ENCODE measurements around the gene GTF2I.
"Not testable (repeated sequence)": the region's sequence is repeated elsewhere in the genome, so short reads cannot be mapped to it uniquely, and the experiment has no call there.

The GTF2I gene

DNA sequence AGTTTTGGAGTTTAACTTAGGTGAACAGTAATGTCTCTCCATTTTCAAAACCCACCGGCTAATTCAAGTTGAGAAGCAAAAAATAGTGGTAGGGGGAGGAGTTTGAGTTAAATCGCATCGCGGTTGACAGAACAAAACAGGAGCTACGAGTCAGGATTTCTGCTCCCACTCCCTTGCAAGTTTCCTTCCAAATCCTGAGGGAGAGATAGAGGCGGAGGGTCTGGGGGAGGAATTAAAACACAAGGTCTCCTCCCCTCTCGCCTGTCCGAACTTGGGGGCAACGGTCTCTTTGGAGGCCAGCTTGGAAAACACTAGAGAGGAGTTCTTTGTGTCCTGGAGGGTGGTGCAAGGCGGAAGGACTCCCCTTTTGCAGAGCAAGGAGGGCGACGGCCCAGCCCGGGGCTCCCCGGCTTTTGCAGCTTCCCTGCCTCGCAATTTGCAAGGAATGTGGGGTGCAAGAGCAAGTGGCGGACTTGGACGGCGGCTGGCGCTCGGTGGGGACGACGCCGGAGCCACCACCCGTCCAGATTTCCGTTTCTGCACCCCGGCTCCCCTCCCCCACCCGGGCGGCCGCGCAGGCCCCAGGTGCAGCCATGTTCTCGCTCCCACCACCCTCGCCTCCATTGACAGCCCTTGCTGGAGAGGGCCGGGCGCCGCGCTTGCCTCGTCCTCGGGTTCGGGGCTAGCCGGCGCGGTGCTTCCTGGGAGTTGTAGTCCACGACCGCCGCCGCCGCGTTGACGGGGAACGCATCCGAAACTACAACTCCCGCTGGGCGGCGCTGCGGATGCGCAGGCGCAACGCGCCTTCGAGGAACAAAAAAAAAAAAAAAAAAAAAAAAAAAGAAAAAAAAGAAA is 454 bp upstream of the GTF2I start:
- DNase-seq, result peak; percentile 97

DNA sequence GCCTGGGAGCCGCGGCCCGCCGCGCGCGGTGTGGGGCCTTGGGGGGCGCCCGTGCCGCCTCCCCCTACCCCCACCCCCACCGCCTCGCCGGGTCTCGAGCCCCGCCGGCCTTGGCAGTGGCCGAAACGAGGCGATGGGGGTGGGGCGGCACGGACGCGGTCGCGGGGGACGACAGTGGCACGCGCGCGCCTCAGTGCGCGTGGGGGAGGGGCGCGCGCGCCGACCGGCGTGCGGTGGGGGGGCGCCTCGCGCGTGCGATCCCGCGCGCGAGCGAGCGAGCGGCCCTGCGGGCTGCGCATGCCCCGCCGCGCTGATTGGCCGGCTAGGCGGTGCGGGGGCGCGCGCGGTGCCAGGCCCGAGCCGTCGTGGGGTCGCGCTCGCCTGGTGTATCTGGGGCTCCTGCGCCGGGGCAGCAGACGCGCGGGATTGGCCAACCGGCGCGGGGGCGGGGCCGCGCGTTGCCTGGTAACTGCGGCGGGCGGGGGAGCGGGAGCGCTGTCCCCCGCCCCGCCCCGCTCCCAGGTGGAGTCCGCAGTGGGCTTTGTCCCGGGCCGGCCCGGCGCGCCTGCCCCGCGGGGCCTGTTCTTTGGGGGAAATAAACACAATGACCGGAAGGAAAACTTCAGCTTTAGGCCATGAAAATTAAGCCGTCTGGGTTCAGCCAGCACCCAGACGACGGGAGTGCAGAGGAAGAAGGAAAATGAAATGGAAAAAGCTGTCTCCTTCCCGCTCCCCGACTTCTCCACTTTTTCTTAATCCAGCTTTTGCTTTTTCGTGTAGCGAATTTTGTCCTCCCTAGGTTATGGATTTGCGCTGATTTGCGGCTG is 873 bp downstream of the GTF2I start:
- DNase-seq, result peak; percentile 92

DNA sequence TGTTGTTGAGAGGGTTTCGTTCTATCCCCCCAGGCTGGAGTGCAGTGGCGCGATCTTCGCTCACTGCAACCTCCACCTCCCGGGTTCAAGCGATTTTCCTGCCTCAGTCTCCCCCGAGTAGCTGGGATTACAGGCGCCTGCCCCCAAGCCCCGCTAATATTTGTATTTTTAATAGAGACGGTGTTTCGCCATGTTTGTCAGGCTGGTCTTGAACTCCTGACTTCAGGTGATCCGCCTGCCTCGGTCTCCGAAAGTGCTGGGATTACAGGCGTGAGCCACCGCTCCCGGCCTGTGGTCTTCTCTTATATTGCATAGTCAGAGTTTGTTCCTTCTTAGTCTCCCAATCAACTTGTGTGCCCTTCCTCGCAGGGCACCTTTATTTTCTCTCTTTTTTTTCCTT is 2.7 kb downstream of the GTF2I start:
- not testable (repeated sequence) for DNase-seq

- not testable (repeated sequence) for DNase-seq
These were observed 4.6 kb downstream of the GTF2I start for GRCh38 chr7:74661836-74662794.

GRCh38 chr7:74665296-74665938 is 7.9 kb downstream of the GTF2I start:
- DNase-seq, result no peak

- not testable (repeated sequence) for DNase-seq
These were observed 9.5 kb downstream of the GTF2I start for GRCh38 chr7:74667013-74667412.

DNA sequence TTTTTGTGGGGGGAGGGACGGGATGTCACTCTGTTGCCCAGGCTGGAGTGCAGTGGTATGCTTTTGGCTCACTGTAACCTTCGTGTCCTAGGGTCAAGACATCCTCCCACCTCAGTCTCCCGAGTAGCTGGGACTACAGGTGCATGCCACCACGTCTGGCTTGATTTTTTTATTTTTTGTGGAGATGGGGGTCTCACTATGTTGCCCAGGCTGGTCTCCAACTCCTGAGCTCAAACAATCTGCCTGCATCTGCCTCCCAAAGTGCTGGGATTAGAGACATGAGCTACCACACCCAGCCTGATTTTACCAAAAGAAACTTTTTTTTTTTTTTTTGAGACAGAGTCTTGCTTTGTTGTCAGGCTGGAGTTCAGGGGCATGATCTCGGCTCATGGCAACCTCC is 10.0 kb downstream of the GTF2I start:
- not testable (repeated sequence) for DNase-seq

DNA sequence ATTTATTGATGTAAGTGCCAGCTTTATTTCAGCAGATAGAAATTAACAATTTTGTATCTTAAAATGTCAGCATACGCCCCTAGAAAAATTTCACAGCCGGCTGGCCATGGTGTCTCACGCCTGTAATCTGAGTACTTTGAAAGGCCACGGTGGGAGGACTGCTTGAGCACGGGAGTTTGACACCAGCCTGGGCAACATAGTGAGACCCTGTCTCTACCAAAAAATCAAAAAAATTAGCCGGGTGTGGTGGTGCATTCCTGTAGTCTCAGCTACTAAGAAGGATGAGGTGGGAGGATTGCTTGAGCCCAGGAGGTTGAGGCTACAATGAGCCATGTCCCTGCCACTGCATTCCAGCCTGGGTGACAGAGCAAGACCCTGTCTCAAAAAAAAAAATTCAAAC is 14.1 kb downstream of the GTF2I start:
- DNase-seq, result no peak

- no peak for DNase-seq
These were observed 14.9 kb downstream of the GTF2I start for GRCh38 chr7:74672343-74672915.

GRCh38 chr7:74674166-74674565 is 16.6 kb downstream of the GTF2I start:
- DNase-seq, result no peak

- DNase-seq, result no peak
These were observed 25.3 kb downstream of the GTF2I start for GRCh38 chr7:74682829-74683228.

DNA sequence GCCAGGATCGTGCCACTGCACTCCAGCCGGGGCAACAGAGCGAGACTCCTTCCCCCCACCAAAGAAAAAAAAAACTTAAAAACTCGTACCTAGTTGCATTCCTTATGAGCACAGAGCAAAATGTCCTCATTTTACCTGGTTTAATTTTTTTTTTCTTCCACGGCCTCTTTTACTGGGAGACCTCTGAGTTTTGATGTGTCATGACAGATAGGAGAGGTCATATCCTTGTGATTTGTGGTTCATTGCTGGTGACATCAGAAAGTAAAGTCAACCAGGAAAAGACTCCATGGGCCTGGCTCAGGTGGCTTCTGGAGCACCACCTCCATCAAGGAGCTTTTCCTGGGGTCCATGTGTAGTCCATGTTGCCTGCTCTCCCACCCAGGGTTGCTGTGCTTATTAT is 26.3 kb downstream of the GTF2I start:
- no peak for DNase-seq

DNA sequence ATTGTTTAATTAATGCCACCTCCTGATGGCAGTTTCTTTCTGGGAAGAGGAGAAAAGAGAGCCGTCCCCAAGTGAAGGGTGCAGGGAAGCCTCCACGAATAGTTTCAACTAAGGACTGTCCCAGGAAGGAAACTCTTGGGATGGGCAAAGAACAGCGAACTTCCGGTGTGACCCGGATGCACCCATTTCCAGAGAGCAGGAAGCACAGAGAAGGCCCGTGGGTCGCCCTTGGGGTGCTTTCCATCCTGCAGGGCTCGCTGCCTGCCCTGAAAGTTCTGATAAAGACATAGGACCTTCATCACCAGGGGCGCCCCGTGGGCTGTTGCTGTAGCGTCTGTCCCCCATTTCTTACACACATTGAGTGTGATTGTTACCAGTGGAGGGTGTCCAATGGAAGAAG is 27.0 kb downstream of the GTF2I start:
- DNase-seq, result no peak

DNA sequence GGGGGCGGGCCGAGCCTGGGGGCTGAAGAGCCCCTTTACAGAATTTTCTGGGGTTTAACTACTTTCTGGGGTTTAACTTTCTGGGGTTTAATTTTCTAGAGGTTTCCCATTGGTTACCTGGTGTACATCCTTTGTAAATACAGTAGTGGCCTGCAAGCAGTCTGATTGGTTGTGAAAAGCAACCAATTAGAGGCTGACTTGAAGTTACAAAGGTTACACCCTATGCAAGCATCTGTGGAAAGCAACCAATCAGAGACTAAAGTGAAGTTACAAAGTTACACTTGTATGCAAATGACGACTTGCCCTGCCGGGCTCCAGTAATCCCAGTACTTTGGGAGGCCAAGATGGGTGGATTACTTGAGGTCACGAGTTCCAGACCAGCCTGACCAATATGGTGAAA is 27.4 kb downstream of the GTF2I start:
- DNase-seq, result no peak

DNA sequence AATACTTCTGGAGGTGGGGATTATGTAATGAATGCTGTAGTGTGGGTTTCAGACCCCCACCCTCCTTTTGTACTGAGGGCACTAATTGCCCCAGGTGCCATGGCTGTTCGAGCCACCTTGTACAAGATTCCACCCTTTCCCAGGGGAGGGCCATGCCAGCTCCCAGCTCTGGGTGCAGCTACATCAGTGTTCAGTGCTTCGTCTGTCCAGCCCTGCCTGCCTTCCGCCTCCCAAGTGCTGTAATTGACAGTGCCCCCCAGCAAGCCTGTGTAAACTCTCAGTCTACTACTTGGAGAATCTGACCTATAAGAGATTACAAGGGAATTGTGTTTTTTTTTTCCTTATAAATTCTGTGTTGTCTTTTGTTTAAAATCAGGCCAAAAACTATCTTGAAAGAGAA is 33.0 kb downstream of the GTF2I start:
- DNase-seq, result no peak

- not testable (repeated sequence) for DNase-seq
These were observed 46.9 kb downstream of the GTF2I start for GRCh38 chr7:74704419-74704818.

DNA sequence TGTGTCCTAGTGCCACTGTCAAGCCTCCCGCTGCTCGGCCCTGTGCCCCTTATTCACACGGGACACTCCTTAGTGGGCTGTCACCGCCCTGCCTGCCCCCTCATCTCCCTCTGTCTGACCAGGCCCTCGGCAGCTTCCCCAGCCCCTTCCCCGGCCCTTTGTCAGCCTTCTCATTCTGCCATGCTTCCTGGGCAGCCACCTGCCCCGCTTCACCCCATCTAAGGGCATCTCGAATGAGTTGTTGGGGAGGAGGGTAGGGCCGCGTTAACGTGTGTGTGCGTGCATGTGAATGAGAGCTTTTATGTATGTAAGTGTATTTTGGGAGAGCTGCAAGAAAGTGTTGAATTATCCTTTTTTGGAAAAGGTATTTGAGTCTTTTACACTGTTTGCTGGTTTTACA is 49.7 kb downstream of the GTF2I start:
- no peak for DNase-seq

- DNase-seq, result no peak
These were observed 51.2 kb downstream of the GTF2I start for GRCh38 chr7:74708569-74709275.

GRCh38 chr7:74709880-74710671 is 52.6 kb downstream of the GTF2I start:
- DNase-seq, result no peak

DNA sequence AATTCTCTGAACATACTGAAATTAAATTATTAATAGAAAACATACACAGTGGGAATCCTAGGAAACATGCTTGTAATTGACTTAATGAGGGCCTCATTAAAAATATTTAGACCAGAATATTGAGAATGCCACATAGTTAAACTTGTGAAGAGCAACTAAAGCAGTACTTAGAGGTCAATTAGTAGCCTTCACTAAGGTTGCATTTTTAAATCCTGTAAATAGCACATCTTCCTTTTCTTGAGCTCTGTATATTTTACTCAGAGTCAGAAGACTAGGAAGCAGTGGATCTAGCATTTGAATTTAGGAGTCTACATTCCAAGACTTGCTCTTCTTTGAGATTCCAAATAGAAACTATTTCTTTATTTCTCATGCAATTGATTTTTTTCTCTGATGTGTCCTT is 56.0 kb downstream of the GTF2I start:
- no peak for DNase-seq

Data from CD4-positive, alpha-beta T cell treated with Interleukin-15 for 1 hour (primary cell).